ENCODE data around the gene TBC1D2.
A peak's percentile ranks its signal among the peaks of the same experiment; 100 is the strongest.

Gene TBC1D2

DNA sequence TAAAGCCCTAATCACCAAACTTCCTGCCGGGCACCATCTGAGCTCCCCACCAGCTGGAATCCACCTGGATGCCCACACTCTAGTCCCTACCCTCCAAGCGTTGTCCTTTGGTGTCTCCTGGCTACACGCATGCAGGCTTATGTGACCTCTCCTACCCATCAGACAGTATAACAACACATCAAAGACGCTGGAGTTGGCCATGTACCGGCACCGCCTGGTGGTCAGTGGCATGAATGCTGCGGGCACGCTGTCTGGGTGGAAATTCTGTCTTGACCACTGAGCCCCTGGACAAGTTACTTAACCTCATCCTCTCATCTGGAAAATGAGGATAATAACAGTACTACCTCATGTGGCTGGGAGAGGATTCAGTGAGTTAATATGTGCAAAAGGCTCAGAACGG is 39.6 kb downstream of the TBC1D2 start:
- peak; percentile 46 for DNase-seq (ENCODE audit: low read depth)

GRCh38 chr9:98215271-98215670 is 40.2 kb downstream of the TBC1D2 start:
- DNase-seq (ENCODE audit: low read depth) = no peak

- DNase-seq (ENCODE audit: low read depth) = no peak
Measured at GRCh38 chr9:98214811-98215210, 40.6 kb downstream of the TBC1D2 start.

GRCh38 chr9:98211260-98211659 is 44.2 kb downstream of the TBC1D2 start:
- no peak for DNase-seq (ENCODE audit: low read depth)

GRCh38 chr9:98210435-98210834 is 45.0 kb downstream of the TBC1D2 start:
- no peak for DNase-seq (ENCODE audit: low read depth)

GRCh38 chr9:98209530-98209929 is 45.9 kb downstream of the TBC1D2 start:
- no peak for DNase-seq (ENCODE audit: low read depth)

- DNase-seq (ENCODE audit: low read depth) = no peak
Measured at GRCh38 chr9:98208635-98209034, 46.8 kb downstream of the TBC1D2 start.

DNA sequence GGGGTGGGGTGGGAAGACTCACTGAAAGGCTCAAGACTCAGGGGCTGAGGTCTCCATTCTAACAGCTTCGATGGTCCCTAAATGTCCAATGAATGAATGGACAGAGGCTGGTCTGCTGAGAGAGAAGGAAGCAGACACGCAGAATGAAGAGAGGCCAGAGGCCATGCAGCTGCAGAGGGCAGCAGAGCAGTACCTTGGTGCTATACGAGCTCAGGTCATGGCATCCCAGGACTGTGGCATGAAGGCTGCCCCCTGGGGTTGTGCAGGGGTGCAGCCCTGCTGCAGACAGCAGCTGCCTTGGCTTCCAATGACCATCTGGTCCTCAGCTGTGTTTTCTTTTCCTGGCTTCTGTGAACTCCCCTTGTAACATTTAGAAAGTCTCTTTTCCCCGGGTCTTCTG is 47.8 kb downstream of the TBC1D2 start:
- DNase-seq (ENCODE audit: low read depth) = peak; percentile 18

DNA sequence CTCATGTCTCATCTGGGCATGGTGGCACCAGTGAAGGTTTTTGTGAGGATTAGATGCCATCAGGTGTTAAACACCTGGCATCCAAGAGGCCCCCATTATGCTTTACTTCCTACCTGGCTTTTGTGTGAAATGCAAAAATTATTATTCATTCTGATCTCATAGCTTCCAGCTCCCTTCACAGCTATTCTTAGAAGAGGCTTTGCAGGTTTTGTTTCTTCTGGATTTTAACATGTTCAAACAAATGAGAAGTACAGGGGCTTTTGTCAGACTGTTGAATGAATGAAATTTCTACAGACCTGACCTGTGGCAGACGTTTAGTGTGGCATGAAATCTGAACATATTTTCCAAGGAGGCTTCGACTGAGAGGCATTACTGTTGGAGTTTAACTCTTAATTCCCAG is 48.7 kb downstream of the TBC1D2 start:
- DNase-seq (ENCODE audit: low read depth) = no peak

DNA sequence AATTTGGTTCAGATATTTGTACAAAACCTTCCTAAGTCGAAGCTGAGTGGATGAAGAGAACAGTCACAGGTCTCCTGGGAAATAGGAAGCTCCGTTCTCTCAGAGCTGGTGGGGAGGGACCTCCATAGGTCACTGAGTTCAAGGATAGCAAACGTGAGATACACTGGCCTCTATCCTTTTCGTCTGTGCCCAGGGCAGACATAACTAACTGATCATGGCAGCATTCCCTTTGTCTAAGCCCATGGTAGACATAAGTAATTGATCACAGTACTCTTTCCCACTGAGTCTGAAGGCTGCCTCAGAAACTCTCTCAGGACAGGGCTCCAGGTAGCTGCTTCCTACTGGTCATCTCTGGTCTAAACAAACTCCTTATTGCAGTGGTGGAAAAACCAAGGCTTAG is 50.8 kb downstream of the TBC1D2 start:
- no peak for DNase-seq (ENCODE audit: low read depth)

GRCh38 chr9:98203153-98203552 is 52.3 kb downstream of the TBC1D2 start:
- no peak for DNase-seq (ENCODE audit: low read depth)

GRCh38 chr9:98202252-98202651 is 53.2 kb downstream of the TBC1D2 start:
- DNase-seq (ENCODE audit: low read depth) = no peak

DNA sequence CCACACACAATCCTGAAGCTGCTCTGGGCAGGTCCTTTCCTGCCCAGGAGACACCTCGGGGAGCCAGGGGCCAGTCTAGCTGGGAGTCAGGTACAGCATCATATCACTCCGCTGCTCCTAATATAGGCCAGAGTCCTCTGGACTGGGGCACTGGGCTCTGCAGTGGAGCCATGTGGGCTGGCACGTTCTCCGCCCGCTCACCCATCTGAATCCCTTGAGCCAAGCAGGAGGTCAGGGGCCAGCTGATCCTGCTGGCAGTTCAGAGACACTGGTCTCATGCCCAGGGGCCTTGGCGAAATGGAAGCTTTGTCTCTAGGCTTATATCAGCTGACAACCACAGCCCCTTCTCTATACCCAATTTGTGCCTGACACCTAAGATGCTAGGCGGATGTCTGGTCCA is 53.7 kb downstream of the TBC1D2 start:
- DNase-seq (ENCODE audit: low read depth) = no peak

DNA sequence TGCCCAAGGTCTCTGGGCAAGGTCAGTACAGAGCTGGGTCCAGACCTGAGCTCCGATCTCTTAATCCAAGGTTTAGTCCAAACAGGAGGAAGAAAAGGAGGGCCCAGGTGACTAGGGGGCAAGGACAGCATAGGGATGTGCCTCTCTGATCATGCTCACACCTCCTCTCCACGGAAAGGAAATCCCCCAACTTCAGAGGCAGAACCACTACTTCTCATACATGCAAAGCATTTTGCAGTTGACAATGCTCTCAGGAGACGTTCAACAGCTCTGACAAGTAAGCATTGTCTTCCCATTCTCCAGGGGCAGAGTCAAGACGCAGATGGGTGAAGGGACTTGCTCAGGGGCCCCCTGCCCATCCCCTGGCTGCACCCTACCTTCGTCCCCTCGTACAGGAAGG is 54.3 kb downstream of the TBC1D2 start:
- no peak for DNase-seq (ENCODE audit: low read depth)

GRCh38 chr9:98199388-98200033 is 55.9 kb downstream of the TBC1D2 start:
- DNase-seq (ENCODE audit: low read depth) = no peak

GRCh38 chr9:98195671-98196070 is 59.8 kb downstream of the TBC1D2 start:
- DNase-seq (ENCODE audit: low read depth) = no peak

DNA sequence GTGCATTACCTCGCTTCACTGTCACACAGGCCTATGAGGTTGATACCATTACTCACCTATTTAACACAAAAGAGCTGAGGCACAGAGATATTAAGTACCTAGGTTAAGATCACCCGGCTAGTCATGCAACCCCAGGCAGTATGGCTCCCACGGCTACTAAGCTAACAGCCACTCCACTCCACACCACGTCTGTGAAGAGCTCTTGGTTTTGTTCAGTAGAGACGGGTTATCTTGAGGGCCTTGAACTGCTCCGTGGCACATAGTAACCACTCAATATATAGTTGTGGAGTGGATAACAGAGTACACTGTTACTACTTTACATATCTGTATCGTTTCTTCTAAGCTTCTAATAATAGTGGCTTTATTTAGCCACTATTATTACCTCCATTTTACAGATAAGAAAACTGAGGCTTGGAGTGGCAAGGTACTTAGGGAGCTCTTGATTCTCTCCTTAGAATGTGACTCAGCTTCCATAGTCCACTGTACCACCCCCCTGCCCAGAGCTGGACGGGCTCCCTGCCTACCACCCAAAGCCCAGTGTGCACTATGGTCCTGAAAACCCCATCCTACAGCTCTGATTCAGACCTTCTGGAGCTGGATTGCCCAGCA is 62.0 kb downstream of the TBC1D2 start:
- no peak for DNase-seq (ENCODE audit: low read depth)

DNA sequence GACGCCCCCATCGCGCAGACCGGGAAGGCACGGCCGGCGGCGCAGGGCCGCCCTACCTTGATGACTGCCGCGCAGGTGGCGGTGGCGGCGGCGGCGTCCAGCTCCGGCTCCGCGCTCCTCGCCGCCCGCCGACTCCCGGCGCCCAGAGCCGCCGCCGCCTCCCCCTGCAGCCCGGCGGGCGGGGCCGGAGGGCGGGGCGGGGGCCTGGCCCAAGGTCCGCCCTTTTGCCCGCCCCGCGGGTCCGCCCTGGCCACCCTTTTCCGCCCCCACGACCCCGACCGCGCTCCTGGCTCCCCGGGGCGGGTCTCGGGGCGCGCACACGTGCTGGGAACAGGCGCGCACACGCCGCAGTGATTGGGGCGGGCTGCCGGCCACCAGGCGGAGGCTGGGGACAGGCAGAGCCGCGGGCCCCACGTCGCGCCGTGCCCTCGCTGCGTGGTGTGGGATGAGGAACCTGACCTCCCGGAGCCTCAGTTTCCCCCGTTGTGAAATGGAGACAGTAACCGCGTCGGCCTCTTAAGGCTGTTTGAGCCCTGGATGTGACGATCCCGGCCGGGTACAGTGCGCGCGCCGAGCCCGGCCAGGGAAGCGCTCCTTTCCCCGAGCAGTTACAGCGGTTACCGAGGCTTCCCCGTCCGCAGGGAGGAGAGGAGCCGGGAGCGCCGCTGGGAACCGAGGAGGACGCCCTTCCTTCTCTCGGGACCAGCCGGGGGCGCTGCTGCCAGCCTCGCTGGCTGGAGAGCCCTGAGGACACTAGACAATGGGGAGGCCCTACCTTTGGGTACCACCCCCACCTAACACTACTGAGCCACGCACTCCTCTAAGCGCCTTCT is 62.7 kb downstream of the TBC1D2 start, which contains the start of gene CORO2A:
CORO2A (minus strand) TSS at position 135 of the 833 bp plus-strand sequence. CDS start 34,977 bp downstream, outside the sequence.
- peak; percentile 77 for DNase-seq (ENCODE audit: low read depth)

DNA sequence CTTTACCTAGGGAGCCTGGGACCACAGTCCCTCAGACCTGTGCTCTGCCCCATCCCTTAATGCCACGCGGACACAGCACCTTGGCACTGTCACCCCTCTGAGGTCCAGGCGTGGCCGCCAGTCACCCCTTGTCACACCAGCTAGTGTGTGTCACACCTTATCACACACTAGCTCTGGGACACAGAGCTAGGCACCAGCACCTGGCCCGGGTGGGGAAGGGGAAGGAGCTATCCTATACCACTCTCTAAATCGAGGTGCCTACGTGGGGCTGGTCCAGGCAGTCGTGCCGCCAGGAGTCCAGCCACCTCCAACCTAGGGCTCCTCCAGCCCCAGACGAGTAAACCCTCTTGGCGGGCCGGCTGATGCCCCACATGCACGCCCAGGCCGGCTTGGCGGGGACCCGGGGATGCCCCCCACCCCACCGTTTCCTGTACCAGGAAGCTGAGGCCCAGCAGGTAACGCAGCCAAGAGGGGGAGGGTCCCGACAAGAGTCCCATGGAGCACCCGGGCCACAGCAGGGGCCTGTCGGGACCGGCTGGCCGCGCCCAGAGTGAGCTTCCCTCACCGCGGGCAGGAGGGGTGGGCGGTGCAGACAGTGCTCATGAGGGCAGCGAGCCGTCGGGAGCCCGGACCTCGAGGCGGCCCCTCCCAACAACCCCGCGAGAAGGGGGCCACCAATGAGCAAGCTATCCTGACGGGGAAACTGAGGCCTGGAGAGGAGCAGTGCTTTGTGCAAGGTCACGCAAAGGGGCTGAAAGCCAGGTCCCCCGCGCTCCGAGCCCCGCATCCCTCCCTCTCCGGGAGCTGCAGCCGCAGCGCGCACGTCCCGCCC is 63.6 kb downstream of the TBC1D2 start:
- DNase-seq (ENCODE audit: low read depth) = no peak

- DNase-seq (ENCODE audit: low read depth) = no peak
Measured at GRCh38 chr9:98191181-98191608, 64.3 kb downstream of the TBC1D2 start.

DNA sequence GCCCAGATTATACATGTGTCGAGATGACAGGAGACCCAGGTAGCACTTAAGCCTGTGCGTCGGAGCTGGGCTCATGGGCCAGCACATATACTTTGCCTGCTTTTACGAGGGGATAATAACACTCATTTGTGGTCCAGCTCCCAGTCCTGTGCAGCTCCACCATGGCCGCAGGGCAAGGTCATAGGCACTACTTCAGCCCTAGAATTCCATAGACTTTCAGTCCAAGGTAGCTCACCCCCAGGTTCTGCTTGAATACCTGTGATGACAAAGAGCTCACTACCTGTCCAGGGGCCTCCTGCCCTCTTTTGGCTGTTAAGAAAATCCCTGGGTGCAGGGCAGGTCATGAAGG is 64.7 kb downstream of the TBC1D2 start:
- DNase-seq (ENCODE audit: low read depth) = no peak

GRCh38 chr9:98189412-98189811 is 66.0 kb downstream of the TBC1D2 start:
- no peak for DNase-seq (ENCODE audit: low read depth)

Data from ELR (cell line).